GM13976 (cell line): ENCODE measurements around the gene LMO2.
"Not testable (repeated sequence)": the region's sequence is repeated elsewhere in the genome, so short reads cannot be mapped to it uniquely, and the experiment has no call there.

Experiments
- DNase-seq: peaks from one replicate; pipeline ENCODE4 v3.0.0; 2012; ENCODE audit warnings: low spot score
- CTCF ChIP-seq: IDR thresholded peaks from 2 replicates; pipeline ENCODE4 v1.5.1; 2012; ENCODE audit warnings: borderline replicate concordance, mild to moderate bottlenecking; ENCODE audit not compliant: insufficient read depth; ENCODE audit errors: extremely low read depth, missing control alignments, control extremely low read depth
- in situ Hi-C: fragments of 300-500 bp; cut with MboI; formaldehyde crosslinking; loops from one replicate; pipeline ENCODE4 v1.12.0; 2022; ENCODE audit warnings: low sequenced_read_pairs, mixed read lengths, inconsistent platforms; ENCODE audit not compliant: unreplicated experiment

The LMO2 gene

GRCh38 chr11:33855500-33855899 is 36.4 kb downstream of the LMO2 start:
- DNase-seq: no peak
- TF ChIP-seq CTCF: no peak
- in situ Hi-C loops: loop anchor here (5.0 to 10.0 kb wide), 2 partner anchors 117 to 509 kb away; no protein-coding TSS in a partner anchor

DNA sequence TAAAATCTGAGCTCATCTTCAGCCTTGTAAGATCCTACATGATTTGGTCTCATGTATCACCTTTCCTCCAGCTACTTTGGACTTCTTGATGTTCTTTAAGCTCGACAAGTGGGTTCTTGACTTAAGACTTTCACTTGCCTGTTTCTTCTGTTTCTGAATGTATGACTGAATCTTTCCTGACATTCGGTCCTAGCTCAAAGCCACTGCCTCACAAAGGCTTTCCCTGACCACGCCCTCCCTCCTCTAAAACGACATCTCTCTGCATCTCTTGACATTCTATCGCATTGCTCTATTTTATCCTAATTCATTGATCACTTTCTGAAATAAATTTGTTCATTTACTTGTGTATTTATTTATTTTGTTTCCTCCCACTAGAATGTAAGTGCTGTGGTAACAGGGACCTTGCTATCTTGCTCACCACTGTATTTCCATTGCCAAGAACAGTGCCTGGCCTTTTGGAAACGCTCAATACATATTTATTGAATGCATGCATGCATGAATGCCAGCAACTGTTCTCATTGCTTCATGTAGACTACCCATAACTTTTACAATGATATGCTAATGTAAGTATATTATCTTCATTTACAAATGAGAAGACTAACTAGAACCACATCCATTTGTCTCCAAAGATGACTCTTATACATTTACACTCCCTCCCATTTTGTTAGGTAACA is 43.0 kb downstream of the LMO2 start:
- in situ Hi-C loops: no loop called here
- no peak for TF ChIP-seq CTCF
- DNase-seq: no peak

DNA sequence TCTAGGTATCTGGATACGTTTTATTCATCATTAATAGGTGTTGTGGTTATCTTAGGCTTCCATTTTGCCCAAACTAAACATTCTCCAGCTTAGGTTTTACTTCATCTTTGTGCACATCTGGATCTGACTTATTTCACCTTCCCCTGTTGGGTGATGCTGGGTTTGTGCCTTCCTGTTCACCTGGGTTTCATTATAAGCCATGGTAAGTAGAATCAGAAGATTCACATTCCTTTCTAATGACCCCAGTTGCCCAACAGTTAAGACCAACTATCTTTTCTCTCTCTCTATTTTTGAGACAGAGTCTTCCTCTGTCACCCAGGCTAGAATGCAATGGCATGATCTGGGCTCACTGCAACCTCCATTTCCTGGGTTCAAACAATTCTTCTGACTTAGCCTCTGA is 44.6 kb downstream of the LMO2 start:
- in situ Hi-C loops: no loop called here

DNA sequence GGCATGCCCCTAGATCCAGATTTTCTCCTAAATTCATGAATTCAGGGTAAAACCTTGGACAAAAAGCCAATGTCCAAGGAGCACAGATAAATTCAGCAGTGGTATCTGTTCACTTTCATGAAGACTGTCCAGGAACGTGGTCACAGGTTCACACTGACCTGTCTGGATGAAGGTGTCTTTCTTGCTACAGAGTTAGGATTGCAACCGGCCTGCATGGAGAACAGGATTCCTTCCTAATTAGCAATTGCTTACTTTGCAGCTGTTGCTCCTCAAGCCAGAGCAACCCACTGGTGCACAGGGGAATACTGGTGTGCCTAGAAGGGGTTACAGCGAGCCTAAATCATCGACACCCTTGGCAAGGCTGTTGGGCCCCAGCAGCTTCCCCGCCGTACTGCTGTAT is 47.6 kb downstream of the LMO2 start:
- no peak for TF ChIP-seq CTCF
- in situ Hi-C loops: no loop called here
- no peak for DNase-seq

More for the DNA sequence above, 44.6 kb downstream of the LMO2 start:
- DNase-seq: no peak
- no peak for TF ChIP-seq CTCF

- no peak for DNase-seq
- no peak for TF ChIP-seq CTCF
- in situ Hi-C loops: no loop called here
Observed at GRCh38 chr11:33843018-33843417, 48.9 kb downstream of the LMO2 start.

GRCh38 chr11:33842236-33842915 is 49.5 kb downstream of the LMO2 start:
- in situ Hi-C loops: no loop called here
- DNase-seq: no peak
- TF ChIP-seq CTCF: no peak

GRCh38 chr11:33838234-33838633 is 53.6 kb downstream of the LMO2 start:
- DNase-seq, in situ Hi-C loops: not testable (repeated sequence)

GRCh38 chr11:33837334-33837733 is 54.5 kb downstream of the LMO2 start:
- DNase-seq, in situ Hi-C loops: not testable (repeated sequence)
